Measurements from ENCODE around the gene RPS19BP1. TPM values are rescaled to one million over a fixed set of nuclear protein-coding genes. Genes with fewer than 3 reads are reported as not detected.
A peak's percentile ranks its signal among the peaks of the same experiment; 100 is the strongest.
"Not testable (repeated sequence)": the region's sequence is repeated elsewhere in the genome, so short reads cannot be mapped to it uniquely, and the experiment has no call there.

RPS19BP1 gene
- total RNA-seq, 1 donor from 2014 or later = 31.1 TPM

GRCh38 chr22:39513791-39514190 lies 18.8 kb downstream of the RPS19BP1 start:
- no peak for DNase-seq

- no peak for DNase-seq
Observed at GRCh38 chr22:39512026-39512425, 20.5 kb downstream of the RPS19BP1 start.

GRCh38 chr22:39511226-39511625 lies 21.3 kb downstream of the RPS19BP1 start:
- no peak for DNase-seq

GRCh38 chr22:39510529-39511149 lies 21.9 kb downstream of the RPS19BP1 start:
- no peak for DNase-seq

- DNase-seq = no peak
Observed at GRCh38 chr22:39508393-39508792, 24.2 kb downstream of the RPS19BP1 start.

- DNase-seq = not testable (repeated sequence)
Observed at GRCh38 chr22:39507021-39507420, 25.5 kb downstream of the RPS19BP1 start.

- no peak for DNase-seq
Observed at GRCh38 chr22:39504071-39504470, 28.5 kb downstream of the RPS19BP1 start.

GRCh38 chr22:39503630-39504029 lies 28.9 kb downstream of the RPS19BP1 start:
- no peak for DNase-seq

- DNase-seq = no peak
Observed at GRCh38 chr22:39502789-39503409, 29.6 kb downstream of the RPS19BP1 start.

GRCh38 chr22:39502109-39502788 lies 30.3 kb downstream of the RPS19BP1 start, which contains the start of gene MIEF1:
Gene MIEF1, plus strand, starts transcription at chr22:39502290. Its CDS starts 9,005 bp downstream, at chr22:39511295.
- peak; percentile 93 for DNase-seq

- no peak for DNase-seq
Observed at GRCh38 chr22:39501644-39502108, 30.9 kb downstream of the RPS19BP1 start.

- no peak for DNase-seq
Observed at GRCh38 chr22:39500101-39500500, 32.4 kb downstream of the RPS19BP1 start.

- peak; percentile 52 for DNase-seq
Observed at GRCh38 chr22:39498802-39499201, 33.7 kb downstream of the RPS19BP1 start.

GRCh38 chr22:39498368-39498767 lies 34.2 kb downstream of the RPS19BP1 start:
- DNase-seq = no peak

GRCh38 chr22:39497429-39497828 lies 35.1 kb downstream of the RPS19BP1 start:
- DNase-seq = no peak

- DNase-seq = peak; percentile 44
Observed at GRCh38 chr22:39496131-39496838, 36.3 kb downstream of the RPS19BP1 start.

GRCh38 chr22:39494471-39495120 lies 38.0 kb downstream of the RPS19BP1 start:
- DNase-seq = no peak

GRCh38 chr22:39493759-39494158 lies 38.8 kb downstream of the RPS19BP1 start:
- DNase-seq = no peak

- no peak for DNase-seq
Observed at GRCh38 chr22:39492186-39492585, 40.4 kb downstream of the RPS19BP1 start.

- DNase-seq = no peak
Observed at GRCh38 chr22:39491696-39492095, 40.9 kb downstream of the RPS19BP1 start.

- no peak for DNase-seq
Observed at GRCh38 chr22:39490966-39491680, 41.4 kb downstream of the RPS19BP1 start.
